SK-N-DZ (cell line): ENCODE results near the gene B3GAT3.
"Not testable (repeated sequence)": the region's sequence is repeated elsewhere in the genome, so short reads cannot be mapped to it uniquely, and the experiment has no call there.

ENCODE experiments used
- DNase-seq: peaks from one replicate; pipeline ENCODE4 v3.0.0-alpha.2; 2015; ENCODE audit warnings: low spot score
- small RNA-seq, 2 experiments: library from RNA; depleted of rRNA; stranded (forward); fragments of <200 nt; gene quantifications; one replicate each; pipeline ENCODE3, GENCODE V24; 2014

The B3GAT3 gene

DNA sequence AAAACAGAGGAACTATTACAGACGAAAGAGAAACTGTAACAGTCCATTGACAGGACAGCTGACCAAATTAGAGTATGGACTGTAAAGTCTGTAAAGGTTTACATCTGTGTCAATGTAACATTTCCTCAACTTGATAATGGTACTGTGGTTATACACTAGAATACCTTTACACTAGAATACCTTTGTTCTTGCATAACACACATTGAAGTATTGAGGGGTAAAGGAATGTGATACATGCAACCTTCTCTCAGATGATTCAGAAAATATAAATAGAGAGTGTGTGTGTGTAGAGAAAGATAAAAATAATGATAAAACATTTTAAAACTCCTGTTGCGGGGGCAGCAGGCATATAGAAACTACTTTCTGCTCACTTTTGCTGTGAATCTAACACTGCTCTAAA lies 42.5 kb downstream of the B3GAT3 start:
- no peak for DNase-seq

DNA sequence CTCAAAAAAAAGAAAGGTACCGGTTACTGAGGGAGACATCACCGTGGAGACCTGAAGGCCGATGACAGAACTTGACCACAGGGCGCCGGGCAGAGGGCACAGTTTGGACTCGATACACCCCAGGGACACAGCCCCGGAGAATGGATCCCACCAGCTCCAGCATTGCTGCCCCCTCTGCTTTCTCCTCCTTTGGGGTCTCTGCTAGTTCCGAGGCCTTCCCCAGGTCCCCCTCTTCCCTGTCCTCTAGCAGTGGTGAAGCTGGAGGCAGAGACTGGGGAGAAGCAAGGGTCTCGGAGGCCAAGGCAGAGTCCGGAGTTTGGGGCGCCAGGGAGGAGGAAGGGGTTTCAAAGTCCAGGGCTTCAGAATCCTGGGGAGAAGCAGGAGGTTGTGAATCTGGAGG lies 43.2 kb downstream of the B3GAT3 start:
- DNase-seq, result no peak

DNA sequence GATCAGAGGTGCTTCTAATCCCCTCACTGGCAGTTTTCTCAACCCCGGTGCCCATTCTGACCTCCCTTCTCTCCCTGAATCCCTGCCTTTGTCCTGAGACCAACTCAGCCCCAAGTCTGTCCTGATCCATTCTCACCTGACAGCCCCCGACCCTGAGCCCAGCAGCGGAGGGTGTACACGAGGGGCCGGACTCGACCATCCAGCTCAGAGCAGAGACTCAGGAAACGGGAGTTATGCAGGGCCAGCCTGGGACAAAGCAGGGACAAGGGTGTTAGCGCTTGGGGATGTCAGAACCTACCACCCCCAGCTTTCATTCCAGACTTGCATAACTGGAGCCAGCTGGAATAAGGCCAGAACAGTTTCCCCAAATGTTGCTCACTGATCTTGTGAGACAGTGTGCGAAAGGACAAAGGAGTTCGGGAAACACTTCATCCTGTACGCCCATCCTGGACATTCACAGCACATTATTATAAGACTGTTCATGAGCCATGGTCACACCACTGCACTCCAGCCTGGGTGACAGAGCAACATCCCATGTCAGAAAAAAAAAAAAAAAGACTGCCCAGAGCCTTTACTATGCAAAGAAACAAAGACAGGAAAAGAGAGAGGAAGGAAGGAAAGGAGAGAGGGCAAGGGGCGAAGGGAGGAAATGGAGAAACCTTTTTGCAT lies 44.6 kb downstream of the B3GAT3 start:
- DNase-seq, result no peak

DNA sequence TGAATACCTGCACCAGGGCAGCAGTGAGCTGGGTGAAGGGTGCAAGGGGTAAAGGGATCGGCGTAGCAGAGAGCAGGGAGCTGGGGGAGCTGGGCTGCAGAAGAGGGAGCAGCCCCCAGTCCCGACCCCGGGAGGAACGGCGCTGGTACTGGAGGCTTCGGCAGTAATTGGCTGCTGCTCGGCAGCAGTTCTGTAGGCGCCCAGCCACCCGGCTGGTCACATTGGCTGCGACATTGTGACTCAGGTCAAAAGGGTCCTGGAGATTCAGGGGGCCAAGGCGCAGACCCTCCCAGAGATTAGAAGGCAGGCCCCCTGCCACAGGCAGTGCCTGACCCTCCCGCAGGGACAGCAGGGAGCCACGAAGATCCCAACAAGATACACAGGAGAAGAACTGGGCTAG lies 45.9 kb downstream of the B3GAT3 start:
- DNase-seq, result no peak

DNA sequence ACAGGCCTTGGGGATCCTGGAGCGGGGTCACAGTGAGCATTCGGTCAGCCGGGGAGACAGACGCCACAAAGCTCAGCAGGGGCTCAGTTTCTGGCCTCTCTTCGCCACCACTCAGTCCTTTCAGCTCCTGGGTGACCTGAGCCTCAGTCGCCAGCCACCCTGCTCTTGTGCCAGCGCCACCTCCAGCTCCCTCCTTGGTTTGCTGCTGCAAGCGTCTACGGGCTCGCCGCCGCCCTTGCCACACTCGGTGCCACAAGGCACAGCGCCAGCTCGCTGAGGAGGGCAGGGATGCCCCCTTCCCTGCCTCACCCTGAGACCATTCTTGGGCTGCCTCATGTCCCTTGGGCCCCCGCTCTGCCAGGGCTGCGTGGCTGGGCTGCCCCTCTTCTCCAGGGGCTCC lies 46.6 kb downstream of the B3GAT3 start:
- no peak for DNase-seq

DNA sequence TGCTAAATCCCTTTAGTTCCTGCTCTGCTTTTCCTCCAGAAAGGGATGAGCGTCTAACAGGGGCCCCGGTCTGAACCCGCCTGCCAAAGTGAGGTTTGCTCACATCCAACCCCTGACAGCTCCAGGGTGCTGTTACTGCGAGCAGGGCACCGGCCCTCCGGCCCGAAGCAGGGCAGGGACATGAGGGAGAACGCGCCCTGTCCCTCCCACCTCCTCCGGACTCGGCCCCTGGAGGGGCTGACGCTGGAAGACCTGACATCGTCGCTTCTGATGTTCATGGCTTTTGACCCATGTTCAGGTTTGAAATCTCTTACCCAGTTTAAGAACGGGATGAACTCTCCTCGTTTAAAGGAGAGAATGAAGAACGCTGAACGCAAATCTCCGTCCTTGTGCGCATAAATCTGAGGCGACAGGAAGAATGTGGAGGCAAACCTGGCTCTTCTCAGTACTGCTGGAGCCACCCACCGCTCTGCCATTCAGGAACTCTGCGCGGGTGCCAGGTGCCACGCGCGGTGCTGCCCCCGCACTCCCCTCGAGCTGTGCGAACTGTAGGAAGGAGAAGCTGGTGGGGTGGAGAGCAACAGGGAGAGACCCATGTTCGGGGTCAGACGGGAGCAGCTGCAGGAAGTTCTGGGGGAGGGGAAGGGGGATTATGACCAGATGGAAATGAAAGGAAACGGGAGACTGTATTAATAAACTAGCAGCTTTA lies 47.3 kb downstream of the B3GAT3 start:
- no peak for DNase-seq

DNA sequence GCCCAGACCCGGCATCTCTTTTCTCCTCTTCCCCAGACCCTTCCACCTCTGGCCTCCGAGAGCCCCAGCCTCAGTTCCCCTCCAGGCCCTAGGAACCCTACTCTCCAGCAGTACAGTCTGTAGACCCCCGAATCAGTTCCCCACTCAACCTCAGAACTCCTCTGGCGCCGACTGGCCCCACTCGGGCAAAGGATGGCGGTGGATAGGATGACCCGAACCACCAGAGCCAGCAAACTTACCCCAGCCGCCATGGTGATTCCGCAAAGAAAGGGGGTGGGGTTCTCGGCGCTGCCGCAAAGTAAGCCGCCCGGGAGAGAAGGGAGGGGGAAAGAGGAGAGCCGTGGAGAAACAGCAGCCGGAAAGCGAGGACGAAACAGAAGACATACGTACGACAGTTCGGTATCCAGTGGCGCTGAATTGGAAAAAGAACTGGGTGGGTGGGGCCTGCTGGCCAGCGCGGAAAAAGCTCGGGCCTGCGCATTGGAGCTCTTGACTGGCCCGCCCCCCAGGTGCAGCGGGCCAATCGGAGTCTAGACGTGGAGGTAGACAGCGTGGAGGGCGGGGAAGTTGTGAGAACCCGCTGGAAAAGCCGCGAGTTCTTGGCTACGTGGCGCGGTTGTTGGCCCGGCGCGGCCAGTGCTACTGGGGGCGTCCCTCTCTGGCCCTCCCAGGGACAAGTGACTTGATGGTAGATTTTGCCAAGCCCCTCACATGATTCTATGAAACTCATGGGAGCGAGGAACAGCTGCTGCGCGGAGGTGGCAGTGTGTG lies 48.0 kb downstream of the B3GAT3 start, which contains the start of gene EEF1G:
TSS of gene EEF1G (minus strand) at position 300 of the 771 bp plus-strand sequence. CDS start at position 251, 49 bp downstream.
- peak; percentile 100 for DNase-seq

DNA sequence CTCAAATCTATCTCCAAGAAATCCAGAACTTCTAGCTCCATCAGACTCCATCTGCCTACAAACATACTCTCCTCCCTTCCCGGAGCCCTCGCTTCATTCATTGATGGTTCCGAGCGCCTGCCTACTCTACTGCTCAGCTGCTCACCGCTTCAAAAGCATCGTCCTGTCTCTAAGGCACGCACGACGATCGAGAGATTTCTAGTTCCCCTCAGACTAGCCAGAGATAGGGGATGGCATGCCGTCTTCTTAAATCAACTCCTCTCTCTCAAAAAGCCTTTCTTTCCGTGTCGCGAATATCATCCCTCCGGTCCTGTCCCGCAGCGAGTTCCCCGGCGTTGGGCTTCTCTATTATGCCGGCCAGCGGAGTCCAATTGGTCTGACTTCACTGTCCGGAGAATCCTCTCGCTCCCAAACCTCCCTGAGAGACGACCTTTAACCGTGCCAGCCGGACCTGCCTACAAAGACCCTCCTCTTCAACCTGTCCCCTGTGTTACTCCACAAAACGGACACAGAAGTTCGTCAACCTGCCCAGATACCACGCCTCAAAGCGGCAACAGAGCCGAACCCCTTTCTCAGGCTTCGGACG lies 48.7 kb downstream of the B3GAT3 start:
- DNase-seq, result no peak

DNA sequence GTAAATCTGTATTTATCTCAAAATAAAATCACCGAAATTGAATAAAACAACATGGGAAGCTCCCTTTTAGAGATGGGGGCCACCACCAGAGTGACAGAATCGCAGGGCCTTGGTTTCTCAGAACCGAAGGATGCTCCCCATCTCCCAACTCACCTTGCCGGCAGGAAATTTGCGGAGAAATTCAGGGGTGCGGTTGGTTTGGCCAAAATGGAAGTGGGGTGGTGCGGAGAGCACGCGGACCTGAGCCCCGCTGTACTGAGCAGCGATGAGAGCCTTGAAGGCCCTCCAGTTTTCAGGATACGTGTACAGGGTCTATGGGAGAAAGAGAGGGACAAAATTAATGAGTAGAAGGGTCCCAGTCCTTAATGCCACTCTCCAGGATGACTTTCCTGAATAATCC lies 49.4 kb downstream of the B3GAT3 start:
- no peak for DNase-seq

DNA sequence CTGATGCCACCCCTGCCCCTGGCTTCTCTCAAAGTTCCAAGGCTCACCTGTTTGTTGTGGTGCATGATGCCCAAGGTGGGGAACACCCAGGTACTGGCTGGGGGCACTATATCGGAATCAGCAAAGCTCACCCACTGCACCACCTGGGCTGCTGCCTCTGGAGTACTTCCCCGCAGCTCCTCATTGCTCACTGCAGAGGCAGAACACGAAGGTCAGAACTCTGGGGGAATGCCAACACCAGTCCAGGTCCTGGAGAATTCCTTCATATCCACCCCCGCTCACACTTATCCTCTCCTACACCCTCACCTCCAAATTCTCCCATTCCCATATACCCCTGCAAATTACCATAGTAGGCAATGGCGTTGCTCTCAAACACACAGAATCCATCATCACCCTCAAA lies 50.3 kb downstream of the B3GAT3 start:
- not testable (repeated sequence) for DNase-seq

DNA sequence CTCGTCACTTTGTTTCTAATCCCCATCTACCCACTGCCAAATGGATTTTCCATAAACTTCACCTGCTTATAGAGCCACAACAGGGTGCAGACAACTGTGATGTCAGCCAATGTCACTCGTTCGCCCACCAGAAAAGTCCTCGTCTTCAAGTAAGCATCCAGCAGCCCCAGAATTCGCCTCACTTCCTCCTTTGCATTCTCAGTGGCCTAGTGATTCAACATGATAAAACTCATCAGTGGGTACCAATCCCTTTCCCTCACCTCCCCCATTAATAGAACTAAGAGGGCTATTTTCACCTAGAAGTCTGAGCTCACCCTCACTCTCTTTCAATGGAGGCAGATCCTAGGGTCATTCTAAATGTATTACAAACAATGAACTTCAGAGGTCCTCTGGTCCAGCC lies 50.9 kb downstream of the B3GAT3 start:
- DNase-seq, result not testable (repeated sequence)

DNA sequence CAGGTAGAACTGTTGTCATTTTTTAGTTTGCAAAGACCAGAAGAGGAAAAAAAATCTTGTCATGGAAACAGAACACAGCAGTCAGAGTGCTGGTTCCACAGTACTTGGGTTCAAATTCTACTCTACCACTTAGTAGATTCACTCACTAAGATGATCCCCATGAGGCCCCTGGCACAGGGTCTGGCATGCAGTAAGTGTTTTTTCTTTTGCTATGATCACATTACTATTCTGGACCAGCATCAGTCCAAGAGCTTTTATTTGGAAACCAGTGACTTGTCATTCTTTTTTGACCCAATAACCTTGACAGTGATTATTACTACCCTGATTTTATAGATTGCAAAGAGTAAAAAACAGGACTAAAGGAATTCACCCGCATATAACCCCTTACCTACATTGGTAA lies 52.2 kb downstream of the B3GAT3 start:
- no peak for DNase-seq

DNA sequence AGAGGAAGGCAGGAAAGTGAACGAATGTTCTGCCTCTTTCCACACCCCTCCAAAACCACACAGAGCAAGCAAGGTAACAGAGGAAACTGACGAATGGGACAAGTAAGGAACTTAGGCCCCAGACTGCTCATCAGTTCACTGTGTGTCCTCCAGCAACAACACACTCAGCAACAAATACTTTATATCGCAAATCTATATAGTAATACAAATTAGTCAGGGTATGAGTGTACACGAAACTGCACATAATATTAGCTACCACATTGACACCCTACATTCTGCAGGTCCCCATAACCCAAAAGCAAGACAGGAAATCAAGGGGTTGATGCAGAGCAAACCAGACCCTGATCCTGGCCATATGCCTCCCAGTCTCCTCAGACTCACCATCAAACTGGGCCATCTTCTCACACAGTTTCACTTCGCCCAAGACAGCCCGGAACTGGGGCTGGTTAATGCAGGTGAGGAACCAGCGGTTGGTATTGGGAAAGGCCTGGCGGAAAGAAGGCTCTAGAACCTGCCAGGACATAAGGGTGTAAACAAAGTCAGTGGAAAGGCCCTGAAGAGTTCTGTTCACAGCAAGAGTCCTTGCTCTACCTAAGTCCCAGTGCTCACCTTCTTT lies 54.7 kb downstream of the B3GAT3 start:
- DNase-seq, result no peak

DNA sequence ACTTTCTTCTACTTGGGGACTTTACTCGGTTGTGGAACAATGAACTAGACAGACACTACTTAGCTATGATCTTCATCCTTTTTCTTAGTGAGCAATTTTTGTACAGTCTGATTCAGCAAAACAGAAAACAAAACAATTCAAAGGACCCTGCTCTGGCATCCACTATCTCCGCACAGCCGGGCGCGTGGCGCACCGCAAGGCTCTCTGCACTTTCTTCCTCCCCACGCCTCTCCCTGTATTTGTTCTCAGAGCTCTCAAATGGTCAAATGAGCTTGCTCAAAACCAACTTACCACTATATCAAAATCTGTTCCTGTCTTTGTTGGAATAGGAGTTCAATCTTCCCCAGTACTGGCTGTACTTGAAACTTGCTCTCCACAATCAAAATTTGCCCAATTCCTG lies 55.5 kb downstream of the B3GAT3 start:
- no peak for DNase-seq

Small RNA genes within 50 kb of the gene (small RNA-seq; reads per million reads assigned to genes)
- 0 reads per million in 2 experiments for gene AP001458.1
- 0.05 to 0.31 reads per million in 2 experiments for gene MIR6747
- 0 reads per million in 2 experiments for gene SNORA57
